Midbrain (tissue), 1 donor: ENCODE results near the gene HDAC5.
A peak's percentile ranks its signal among the peaks of the same experiment; 100 is the strongest.

Source experiments
- DNase-seq: peaks from one replicate; lab custom pipeline; 2025; lab: John Stamatoyannopoulos, UW

HDAC5 gene

GRCh38 chr17:44086364-44087311 lies 36.8 kb downstream of the HDAC5 start:
- DNase-seq = no peak

- no peak for DNase-seq
These were observed 37.5 kb downstream of the HDAC5 start for GRCh38 chr17:44085908-44086307.

- no peak for DNase-seq
These were observed 38.5 kb downstream of the HDAC5 start for GRCh38 chr17:44084921-44085320.

- DNase-seq = no peak
These were observed 39.3 kb downstream of the HDAC5 start for GRCh38 chr17:44084131-44084538.

- DNase-seq = no peak
These were observed 40.1 kb downstream of the HDAC5 start for GRCh38 chr17:44083250-44083849.

- DNase-seq = no peak
These were observed 41.0 kb downstream of the HDAC5 start for GRCh38 chr17:44082256-44082927.

- no peak for DNase-seq
These were observed 41.8 kb downstream of the HDAC5 start for GRCh38 chr17:44081681-44082080.

- DNase-seq = no peak
These were observed 43.3 kb downstream of the HDAC5 start for GRCh38 chr17:44079877-44080821.

GRCh38 chr17:44078412-44078811 lies 45.0 kb downstream of the HDAC5 start:
- DNase-seq = no peak

- no peak for DNase-seq
These were observed 45.9 kb downstream of the HDAC5 start for GRCh38 chr17:44077595-44077909.

GRCh38 chr17:44076716-44077594 lies 46.5 kb downstream of the HDAC5 start:
- DNase-seq = no peak

GRCh38 chr17:44075598-44076293 lies 47.7 kb downstream of the HDAC5 start:
- no peak for DNase-seq

- no peak for DNase-seq
These were observed 48.5 kb downstream of the HDAC5 start for GRCh38 chr17:44074911-44075285.

GRCh38 chr17:44074231-44074910 lies 49.1 kb downstream of the HDAC5 start:
- no peak for DNase-seq

GRCh38 chr17:44071772-44072171 lies 51.7 kb downstream of the HDAC5 start:
- DNase-seq = no peak

- no peak for DNase-seq
These were observed 52.3 kb downstream of the HDAC5 start for GRCh38 chr17:44071198-44071520.

GRCh38 chr17:44070455-44071197 lies 52.8 kb downstream of the HDAC5 start, which contains the start of gene G6PC3:
TSS of gene G6PC3 (plus strand) at chr17:44070735. CDS start at chr17:44070966, 231 bp downstream.
- peak; percentile 96 for DNase-seq

GRCh38 chr17:44069974-44070454 lies 53.4 kb downstream of the HDAC5 start:
- no peak for DNase-seq

- no peak for DNase-seq
These were observed 55.9 kb downstream of the HDAC5 start for GRCh38 chr17:44067545-44067940.
